GM08714 (cell line): ENCODE measurements around the gene NES.

Source experiments
- H3K4me3 ChIP-seq: fragments of 200-500 bp; sonication (Bioruptor generic); 2 replicates; pipeline ENCODE4 v1.5.1; 2014; ENCODE audit warnings: mild to moderate bottlenecking, low read length, inconsistent platforms
- ZNF274 ChIP-seq: IDR thresholded peaks from 2 replicates; pipeline ENCODE4 v1.6.1; 2012; ENCODE audit warnings: mild to moderate bottlenecking, low read depth, low read length

NES gene

GRCh38 chr1:156680056-156680455, 2.8 kb upstream of the NES start:
- no peak overlapping the region for H3K4me3 ChIP-seq
- TF ChIP-seq ZNF274 = no peak

GRCh38 chr1:156677616-156678596, 699 bp upstream of the NES start:
- no peak overlapping the region for H3K4me3 ChIP-seq
- TF ChIP-seq ZNF274 = no peak

- no peak overlapping the region for H3K4me3 ChIP-seq
- no peak for TF ChIP-seq ZNF274
These were observed 940 bp downstream of the NES start for GRCh38 chr1:156676114-156676819.

GRCh38 chr1:156675210-156676113, 1.7 kb downstream of the NES start:
- no peak overlapping the region for H3K4me3 ChIP-seq
- no peak for TF ChIP-seq ZNF274

GRCh38 chr1:156673387-156674121, 3.7 kb downstream of the NES start:
- TF ChIP-seq ZNF274 = no peak
- H3K4me3 ChIP-seq = no peak overlapping the region

- no peak for TF ChIP-seq ZNF274
- no peak overlapping the region for H3K4me3 ChIP-seq
These were observed 5.4 kb downstream of the NES start for GRCh38 chr1:156671804-156672203.

GRCh38 chr1:156670791-156671190, 6.4 kb downstream of the NES start:
- H3K4me3 ChIP-seq = no peak overlapping the region
- TF ChIP-seq ZNF274 = no peak

GRCh38 chr1:156670359-156670758, 6.8 kb downstream of the NES start:
- no peak for TF ChIP-seq ZNF274
- H3K4me3 ChIP-seq = no peak overlapping the region

GRCh38 chr1:156669794-156670193, 7.4 kb downstream of the NES start:
- no peak for TF ChIP-seq ZNF274
- H3K4me3 ChIP-seq = no peak overlapping the region

- H3K4me3 ChIP-seq = no peak overlapping the region
- TF ChIP-seq ZNF274 = no peak
These were observed 8.2 kb downstream of the NES start for GRCh38 chr1:156668801-156669637.

- TF ChIP-seq ZNF274 = no peak
- H3K4me3 ChIP-seq = no peak overlapping the region
These were observed 9.1 kb downstream of the NES start for GRCh38 chr1:156667968-156668709.

GRCh38 chr1:156667610-156667967, 9.6 kb downstream of the NES start:
- H3K4me3 ChIP-seq = no peak overlapping the region
- no peak for TF ChIP-seq ZNF274
